Stimulated activated CD8-positive, alpha-beta memory T cell treated with anti-CD3 and anti-CD28 coated beads, Interleukin-12 subunit alpha, Interleukin-12 subunit beta, amount 100 ng/mL, for 24 hours (primary cell): ENCODE results near the gene OR51V1.
"Not testable (repeated sequence)": the region's sequence is repeated elsewhere in the genome, so short reads cannot be mapped to it uniquely, and the experiment has no call there.

ENCODE experiments used
- DNase-seq: peaks from one replicate; pipeline ENCODE4 v3.0.0-alpha.2; 2020; ENCODE audit errors: extremely low read depth

Gene OR51V1

GRCh38 chr11:5200582-5200981 lies at the start of gene OR51V1:
Gene OR51V1, minus strand, starts transcription at chr11:5200682. Its CDS starts 0 bp downstream, at chr11:5200682.
- no peak for DNase-seq

GRCh38 chr11:5249807-5250396 lies 49.4 kb upstream of the OR51V1 start, which contains the start of gene HBG1:
Gene HBG1, minus strand, starts transcription at chr11:5249857. Its CDS starts 53 bp downstream, at chr11:5249804.
- DNase-seq, result not testable (repeated sequence)

GRCh38 chr11:5248498-5248897 lies 48.0 kb upstream of the OR51V1 start:
- DNase-seq, result not testable (repeated sequence)

- DNase-seq, result no peak
These were observed 47.1 kb upstream of the OR51V1 start for GRCh38 chr11:5247472-5248192.

- no peak for DNase-seq
These were observed 46.4 kb upstream of the OR51V1 start for GRCh38 chr11:5246772-5247471.

GRCh38 chr11:5245155-5245554 lies 44.7 kb upstream of the OR51V1 start:
- no peak for DNase-seq

- DNase-seq, result no peak
These were observed 43.3 kb upstream of the OR51V1 start for GRCh38 chr11:5243816-5244180.

GRCh38 chr11:5242933-5243815 lies 42.7 kb upstream of the OR51V1 start:
- DNase-seq, result no peak

- no peak for DNase-seq
These were observed 41.7 kb upstream of the OR51V1 start for GRCh38 chr11:5242208-5242607.

GRCh38 chr11:5241458-5241857 lies 41.0 kb upstream of the OR51V1 start:
- no peak for DNase-seq

GRCh38 chr11:5240458-5240857 lies 40.0 kb upstream of the OR51V1 start:
- no peak for DNase-seq

GRCh38 chr11:5240056-5240455 lies 39.6 kb upstream of the OR51V1 start:
- DNase-seq, result no peak

- no peak for DNase-seq
These were observed 38.6 kb upstream of the OR51V1 start for GRCh38 chr11:5239046-5239445.

- DNase-seq, result no peak
These were observed 38.0 kb upstream of the OR51V1 start for GRCh38 chr11:5238486-5238885.

- DNase-seq, result no peak
These were observed 36.9 kb upstream of the OR51V1 start for GRCh38 chr11:5237420-5237819.

- DNase-seq, result no peak
These were observed 35.0 kb upstream of the OR51V1 start for GRCh38 chr11:5235364-5236095.

GRCh38 chr11:5234381-5234834 lies 33.9 kb upstream of the OR51V1 start, which contains the start of gene HBD:
Gene HBD, minus strand, starts transcription at chr11:5234483. Its CDS starts 50 bp downstream, at chr11:5234433.
- DNase-seq, result no peak

GRCh38 chr11:5233307-5233706 lies 32.8 kb upstream of the OR51V1 start:
- no peak for DNase-seq

GRCh38 chr11:5232821-5233220 lies 32.3 kb upstream of the OR51V1 start:
- no peak for DNase-seq

GRCh38 chr11:5232176-5232575 lies 31.7 kb upstream of the OR51V1 start:
- no peak for DNase-seq

GRCh38 chr11:5231111-5231510 lies 30.6 kb upstream of the OR51V1 start:
- DNase-seq, result no peak
